GM12878 (cell line): Measurements from ENCODE around the gene LZTFL1. TPM values are rescaled to one million over a fixed set of nuclear protein-coding genes. Genes with fewer than 3 reads are reported as not detected.
A peak's percentile ranks its signal among the peaks of the same experiment; 100 is the strongest.

Source experiments
- EED ChIP-seq: sonication (generic); IDR thresholded peaks from 2 replicates; pipeline ENCODE4 v1.6.1; 2016; ENCODE audit warnings: antibody characterized with exemption, low read depth
- ETV6 ChIP-seq, 2 experiments: fragments of 450-650 bp in 1 of 2; IDR thresholded peaks in 1 of 2; conservative IDR thresholded peaks in 1 of 2; 2 replicates each; pipeline ENCODE4 v1.6.1; 2014; ENCODE audit warnings: antibody characterized with exemption in 1 of 2, borderline replicate concordance in 1 of 2, low read depth in 1 of 2, mild to moderate bottlenecking in 1 of 2, moderate library complexity in 1 of 2
- IKZF1 ChIP-seq: fragments of 450-650 bp; conservative IDR thresholded peaks from 2 replicates; pipeline ENCODE4 v1.6.1; 2017; ENCODE audit warnings: antibody characterized with exemption, mild to moderate bottlenecking
- JUNB ChIP-seq: IDR thresholded peaks from 2 replicates; pipeline ENCODE4 v1.6.1; 2016; ENCODE audit warnings: antibody characterized with exemption, mild to moderate bottlenecking
- NFIC ChIP-seq: IDR thresholded peaks from 2 replicates; pipeline ENCODE4 v1.6.1; 2012; ENCODE audit warnings: low read depth, mild to moderate bottlenecking, inconsistent platforms, low read length, moderate library complexity
- NR2C2 ChIP-seq: IDR thresholded peaks from 2 replicates; pipeline ENCODE4 v1.6.1; 2011; ENCODE audit warnings: borderline replicate concordance, low read depth; ENCODE audit not compliant: control insufficient read depth, insufficient read length
- NR2F1 ChIP-seq: fragments of 450-650 bp; conservative IDR thresholded peaks from 2 replicates; pipeline ENCODE4 v1.6.1; 2017; ENCODE audit warnings: mild to moderate bottlenecking
- POU2F2 ChIP-seq: IDR thresholded peaks from 3 replicates; pipeline ENCODE4 v1.6.1; 2011; ENCODE audit warnings: low read depth, mild to moderate bottlenecking, low read length, borderline replicate concordance
- RBBP5 ChIP-seq: fragments of 200-600 bp; sonication (generic); conservative IDR thresholded peaks from 2 replicates; pipeline ENCODE4 v1.6.1; 2016
- RUNX3 ChIP-seq: IDR thresholded peaks from 2 replicates; pipeline ENCODE4 v1.6.1; 2012; ENCODE audit warnings: low read length, inconsistent platforms
- YBX1 ChIP-seq: fragments of 450-650 bp; IDR thresholded peaks from 2 replicates; pipeline ENCODE4 v1.6.1; 2016; ENCODE audit warnings: antibody characterized with exemption
- polyA plus RNA-seq, 11 experiments: library from polyadenylated mRNA; depleted of rRNA in 4 of 11; unstranded in 6 of 11; stranded (reverse) in 5 of 11; fragments of >200 nt; fragmentation: Nextera tagmentation in 4 of 11; fragmentation: Illumina TruSeq in 1 of 11; extraction: Ambion mirVana in 4 of 11; extraction: Trizol in 1 of 11; gene quantifications; 1 replicate in 1 of 11; 2 replicates in 10 of 11; pipeline versions ENCODE4 v1.2.1 to v1.2.3, GENCODE V29; 2011 to 2016; ENCODE audit warnings: inconsistent platforms in 2 of 11, missing spikeins in 2 of 11, low read depth in 1 of 11
- total RNA-seq, 4 experiments: library from RNA; depleted of rRNA in 3 of 4; stranded (reverse); fragments of >200 nt in 3 of 4; fragmentation: Illumina TruSeq in 1 of 4; extraction: Trizol in 1 of 4; gene quantifications; 2 replicates each; pipeline versions ENCODE4 v1.2.1 to v1.2.3, GENCODE V29; 2013 to 2021
- TF ChIP-seq, protein P1 (sequence below): fragments of 450-650 bp; IDR thresholded peaks from 2 replicates; pipeline ENCODE4 v1.6.1; 2016; ENCODE audit warnings: mild to moderate bottlenecking, moderate library complexity, borderline replicate concordance
- TF ChIP-seq, protein P2 (sequence below): fragments of 450-650 bp; IDR thresholded peaks from 2 replicates; pipeline ENCODE4 v1.6.1; 2017; ENCODE audit warnings: antibody characterized with exemption, mild to moderate bottlenecking, moderate library complexity
- TF ChIP-seq, protein P3 (sequence below): IDR thresholded peaks from 2 replicates; pipeline ENCODE4 v1.6.1; 2012; ENCODE audit warnings: improper control_type of control experiment, low read depth, low read length; ENCODE audit not compliant: insufficient replicate concordance
- TF ChIP-seq, protein P4 (sequence below): IDR thresholded peaks from 2 replicates; pipeline ENCODE4 v1.6.1; 2011; ENCODE audit warnings: borderline replicate concordance, low read depth, mild to moderate bottlenecking, moderate library complexity, low read length; ENCODE audit not compliant: insufficient read depth, poor library complexity, severe bottlenecking

The LZTFL1 gene
- total and polyA plus RNA-seq, 10 of the 15 experiments (the other 5 are each of a cell fraction or from before 2014, with no cell fraction given): 9.8 to 74.1 (median 11.9) TPM

DNA sequence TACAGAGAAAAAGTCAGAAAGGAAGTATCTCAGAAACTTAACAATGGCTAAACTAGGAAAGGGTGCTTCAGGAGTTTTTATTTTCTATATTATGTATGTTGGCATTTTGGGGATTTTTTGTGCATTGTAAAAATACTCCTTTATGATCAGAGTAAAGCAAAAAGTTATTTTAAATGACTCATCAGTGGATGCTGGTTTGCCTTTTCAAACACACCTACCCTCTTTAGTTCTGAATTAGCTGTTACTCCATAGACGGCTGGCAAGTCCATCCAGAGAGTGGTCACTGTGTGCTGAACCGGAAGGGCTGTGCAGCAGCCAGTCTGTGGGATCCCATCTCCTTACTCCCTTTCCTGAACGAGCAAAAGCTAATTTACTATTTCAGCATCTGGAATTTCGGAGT lies 45.4 kb upstream of the LZTFL1 start (continued):
- TF ChIP-seq, protein P1, sequence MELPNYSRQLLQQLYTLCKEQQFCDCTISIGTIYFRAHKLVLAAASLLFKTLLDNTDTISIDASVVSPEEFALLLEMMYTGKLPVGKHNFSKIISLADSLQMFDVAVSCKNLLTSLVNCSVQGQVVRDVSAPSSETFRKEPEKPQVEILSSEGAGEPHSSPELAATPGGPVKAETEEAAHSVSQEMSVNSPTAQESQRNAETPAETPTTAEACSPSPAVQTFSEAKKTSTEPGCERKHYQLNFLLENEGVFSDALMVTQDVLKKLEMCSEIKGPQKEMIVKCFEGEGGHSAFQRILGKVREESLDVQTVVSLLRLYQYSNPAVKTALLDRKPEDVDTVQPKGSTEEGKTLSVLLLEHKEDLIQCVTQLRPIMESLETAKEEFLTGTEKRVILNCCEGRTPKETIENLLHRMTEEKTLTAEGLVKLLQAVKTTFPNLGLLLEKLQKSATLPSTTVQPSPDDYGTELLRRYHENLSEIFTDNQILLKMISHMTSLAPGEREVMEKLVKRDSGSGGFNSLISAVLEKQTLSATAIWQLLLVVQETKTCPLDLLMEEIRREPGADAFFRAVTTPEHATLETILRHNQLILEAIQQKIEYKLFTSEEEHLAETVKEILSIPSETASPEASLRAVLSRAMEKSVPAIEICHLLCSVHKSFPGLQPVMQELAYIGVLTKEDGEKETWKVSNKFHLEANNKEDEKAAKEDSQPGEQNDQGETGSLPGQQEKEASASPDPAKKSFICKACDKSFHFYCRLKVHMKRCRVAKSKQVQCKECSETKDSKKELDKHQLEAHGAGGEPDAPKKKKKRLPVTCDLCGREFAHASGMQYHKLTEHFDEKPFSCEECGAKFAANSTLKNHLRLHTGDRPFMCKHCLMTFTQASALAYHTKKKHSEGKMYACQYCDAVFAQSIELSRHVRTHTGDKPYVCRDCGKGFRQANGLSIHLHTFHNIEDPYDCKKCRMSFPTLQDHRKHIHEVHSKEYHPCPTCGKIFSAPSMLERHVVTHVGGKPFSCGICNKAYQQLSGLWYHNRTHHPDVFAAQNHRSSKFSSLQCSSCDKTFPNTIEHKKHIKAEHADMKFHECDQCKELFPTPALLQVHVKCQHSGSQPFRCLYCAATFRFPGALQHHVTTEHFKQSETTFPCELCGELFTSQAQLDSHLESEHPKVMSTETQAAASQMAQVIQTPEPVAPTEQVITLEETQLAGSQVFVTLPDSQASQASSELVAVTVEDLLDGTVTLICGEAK: no peak
- TF ChIP-seq ETV6 (conservative IDR thresholded peaks at IDR 0.05 in 1 of 2, IDR thresholded peaks at IDR 0.05 in 1 of 2; ENCODE audit: borderline replicate concordance in 1 of 2, low read depth in 1 of 2) (0 out of 4 replicates have a peak, but pooled peaks of 1 of the 2 experiments have one; percentile 11), YBX1 (no peak), RUNX3 (peak; percentile 8; the same call in 1 of the 2 replicates), POU2F2 (no peak), IKZF1 (no peak), RBBP5 (no peak), JUNB (peak; percentile 53), EED (no peak; the same call in 1 of the 2 replicates), NR2F1 (no peak), NFIC (peak; percentile 61; the same call in 1 of the 2 replicates), NR2C2 (no peak)
- TF ChIP-seq, protein P2, sequence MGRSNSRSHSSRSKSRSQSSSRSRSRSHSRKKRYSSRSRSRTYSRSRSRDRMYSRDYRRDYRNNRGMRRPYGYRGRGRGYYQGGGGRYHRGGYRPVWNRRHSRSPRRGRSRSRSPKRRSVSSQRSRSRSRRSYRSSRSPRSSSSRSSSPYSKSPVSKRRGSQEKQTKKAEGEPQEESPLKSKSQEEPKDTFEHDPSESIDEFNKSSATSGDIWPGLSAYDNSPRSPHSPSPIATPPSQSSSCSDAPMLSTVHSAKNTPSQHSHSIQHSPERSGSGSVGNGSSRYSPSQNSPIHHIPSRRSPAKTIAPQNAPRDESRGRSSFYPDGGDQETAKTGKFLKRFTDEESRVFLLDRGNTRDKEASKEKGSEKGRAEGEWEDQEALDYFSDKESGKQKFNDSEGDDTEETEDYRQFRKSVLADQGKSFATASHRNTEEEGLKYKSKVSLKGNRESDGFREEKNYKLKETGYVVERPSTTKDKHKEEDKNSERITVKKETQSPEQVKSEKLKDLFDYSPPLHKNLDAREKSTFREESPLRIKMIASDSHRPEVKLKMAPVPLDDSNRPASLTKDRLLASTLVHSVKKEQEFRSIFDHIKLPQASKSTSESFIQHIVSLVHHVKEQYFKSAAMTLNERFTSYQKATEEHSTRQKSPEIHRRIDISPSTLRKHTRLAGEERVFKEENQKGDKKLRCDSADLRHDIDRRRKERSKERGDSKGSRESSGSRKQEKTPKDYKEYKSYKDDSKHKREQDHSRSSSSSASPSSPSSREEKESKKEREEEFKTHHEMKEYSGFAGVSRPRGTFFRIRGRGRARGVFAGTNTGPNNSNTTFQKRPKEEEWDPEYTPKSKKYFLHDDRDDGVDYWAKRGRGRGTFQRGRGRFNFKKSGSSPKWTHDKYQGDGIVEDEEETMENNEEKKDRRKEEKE: no peak
- TF ChIP-seq, protein P3, sequence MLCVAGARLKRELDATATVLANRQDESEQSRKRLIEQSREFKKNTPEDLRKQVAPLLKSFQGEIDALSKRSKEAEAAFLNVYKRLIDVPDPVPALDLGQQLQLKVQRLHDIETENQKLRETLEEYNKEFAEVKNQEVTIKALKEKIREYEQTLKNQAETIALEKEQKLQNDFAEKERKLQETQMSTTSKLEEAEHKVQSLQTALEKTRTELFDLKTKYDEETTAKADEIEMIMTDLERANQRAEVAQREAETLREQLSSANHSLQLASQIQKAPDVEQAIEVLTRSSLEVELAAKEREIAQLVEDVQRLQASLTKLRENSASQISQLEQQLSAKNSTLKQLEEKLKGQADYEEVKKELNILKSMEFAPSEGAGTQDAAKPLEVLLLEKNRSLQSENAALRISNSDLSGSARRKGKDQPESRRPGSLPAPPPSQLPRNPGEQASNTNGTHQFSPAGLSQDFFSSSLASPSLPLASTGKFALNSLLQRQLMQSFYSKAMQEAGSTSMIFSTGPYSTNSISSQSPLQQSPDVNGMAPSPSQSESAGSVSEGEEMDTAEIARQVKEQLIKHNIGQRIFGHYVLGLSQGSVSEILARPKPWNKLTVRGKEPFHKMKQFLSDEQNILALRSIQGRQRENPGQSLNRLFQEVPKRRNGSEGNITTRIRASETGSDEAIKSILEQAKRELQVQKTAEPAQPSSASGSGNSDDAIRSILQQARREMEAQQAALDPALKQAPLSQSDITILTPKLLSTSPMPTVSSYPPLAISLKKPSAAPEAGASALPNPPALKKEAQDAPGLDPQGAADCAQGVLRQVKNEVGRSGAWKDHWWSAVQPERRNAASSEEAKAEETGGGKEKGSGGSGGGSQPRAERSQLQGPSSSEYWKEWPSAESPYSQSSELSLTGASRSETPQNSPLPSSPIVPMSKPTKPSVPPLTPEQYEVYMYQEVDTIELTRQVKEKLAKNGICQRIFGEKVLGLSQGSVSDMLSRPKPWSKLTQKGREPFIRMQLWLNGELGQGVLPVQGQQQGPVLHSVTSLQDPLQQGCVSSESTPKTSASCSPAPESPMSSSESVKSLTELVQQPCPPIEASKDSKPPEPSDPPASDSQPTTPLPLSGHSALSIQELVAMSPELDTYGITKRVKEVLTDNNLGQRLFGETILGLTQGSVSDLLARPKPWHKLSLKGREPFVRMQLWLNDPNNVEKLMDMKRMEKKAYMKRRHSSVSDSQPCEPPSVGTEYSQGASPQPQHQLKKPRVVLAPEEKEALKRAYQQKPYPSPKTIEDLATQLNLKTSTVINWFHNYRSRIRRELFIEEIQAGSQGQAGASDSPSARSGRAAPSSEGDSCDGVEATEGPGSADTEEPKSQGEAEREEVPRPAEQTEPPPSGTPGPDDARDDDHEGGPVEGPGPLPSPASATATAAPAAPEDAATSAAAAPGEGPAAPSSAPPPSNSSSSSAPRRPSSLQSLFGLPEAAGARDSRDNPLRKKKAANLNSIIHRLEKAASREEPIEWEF: no peak
- TF ChIP-seq, protein P4, sequence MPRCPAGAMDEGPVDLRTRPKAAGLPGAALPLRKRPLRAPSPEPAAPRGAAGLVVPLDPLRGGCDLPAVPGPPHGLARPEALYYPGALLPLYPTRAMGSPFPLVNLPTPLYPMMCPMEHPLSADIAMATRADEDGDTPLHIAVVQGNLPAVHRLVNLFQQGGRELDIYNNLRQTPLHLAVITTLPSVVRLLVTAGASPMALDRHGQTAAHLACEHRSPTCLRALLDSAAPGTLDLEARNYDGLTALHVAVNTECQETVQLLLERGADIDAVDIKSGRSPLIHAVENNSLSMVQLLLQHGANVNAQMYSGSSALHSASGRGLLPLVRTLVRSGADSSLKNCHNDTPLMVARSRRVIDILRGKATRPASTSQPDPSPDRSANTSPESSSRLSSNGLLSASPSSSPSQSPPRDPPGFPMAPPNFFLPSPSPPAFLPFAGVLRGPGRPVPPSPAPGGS: no peak
